ENCODE measurements around the gene LILRB4. TPM values are rescaled to one million over a fixed set of nuclear protein-coding genes. Genes with fewer than 3 reads are reported as not detected.
"Not testable (repeated sequence)": the region's sequence is repeated elsewhere in the genome, so short reads cannot be mapped to it uniquely, and the experiment has no call there.

The LILRB4 gene
- total and polyA plus RNA-seq, 10 donors: 11.2 to 40.3 (median 24.8) TPM

DNA sequence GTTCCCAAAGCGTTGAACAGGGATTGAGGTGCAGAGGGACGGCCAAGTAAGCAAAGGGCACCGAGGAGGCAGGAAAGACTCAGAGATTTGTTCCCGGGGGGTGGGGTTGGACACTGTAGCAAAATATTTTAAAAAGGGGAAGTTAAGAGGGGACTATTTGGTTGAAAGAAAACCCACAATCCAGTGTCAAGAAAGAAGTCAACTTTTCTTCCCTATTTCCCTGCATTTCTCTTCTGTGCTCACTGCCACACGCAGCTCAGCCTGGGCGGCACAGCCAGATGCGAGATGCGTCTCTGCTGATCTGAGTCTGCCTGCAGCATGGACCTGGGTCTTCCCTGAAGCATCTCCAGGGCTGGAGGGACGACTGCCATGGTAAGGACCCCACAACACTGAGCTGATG, 32.5 kb upstream of the LILRB4 start, which contains the start of gene LILRB1:
Gene LILRB1, plus strand, starts transcription at position 223 of the 400 bp plus-strand sequence. CDS start 590 bp downstream, outside the sequence.
- peak in 2 of 3 donors; percentile 40 to 46 for TF ChIP-seq POLR2AphosphoS5 (IDR thresholded peaks at IDR 0.05)
- WGBS, 5 donors: 19 to 32% (median 23%) methylated on average over 9 of the region's 9 CpGs
- intact Hi-C loops (cut with DNase I; ENCODE audit: low total_unique reads); H3K9me3 ChIP-seq: not testable (repeated sequence)
- DNase-seq: peak; percentile 45
- H3K4me1 ChIP-seq: peaks cover 0 to 66% (median 29%) of the 10 kb centered on the region in 6 donors
- H3K4me3 ChIP-seq: peak within 1 kb of the TSS in 6 of 8 donors; percentile 2 to 59 (median 30)
- H3K27ac ChIP-seq: peak within 1 kb of the TSS in 5 of 8 donors; percentile 18 to 83 (median 73)
- peaks cover 0 to 51% (median 7%) of the 10 kb centered on the region in 6 donors for H3K36me3 ChIP-seq
- peaks cover 0 to 26% (median 0%) of the 10 kb centered on the region in 7 donors for H3K27me3 ChIP-seq (replicated peaks in 1 of 7)

DNA sequence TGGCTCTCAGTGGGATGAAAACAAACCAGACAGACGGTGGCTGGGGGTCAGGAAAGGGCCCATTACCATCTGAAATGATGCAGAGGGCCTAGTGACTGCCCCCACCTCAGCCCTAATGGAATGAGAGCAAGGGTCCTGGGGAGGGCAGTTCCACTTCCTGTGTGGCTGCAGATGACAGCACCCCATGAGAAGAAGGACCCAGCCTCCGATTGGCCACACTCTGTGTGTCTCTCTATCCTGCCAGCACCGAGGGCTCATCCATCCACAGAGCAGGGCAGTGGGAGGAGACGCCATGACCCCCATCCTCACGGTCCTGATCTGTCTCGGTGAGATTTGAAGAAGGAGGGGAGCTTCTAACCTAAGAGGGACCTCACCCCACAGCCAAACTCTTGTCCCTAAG, 32.0 kb upstream of the LILRB4 start:
- Histone ChIP-seq H3K27me3 (replicated peaks in 1 of 7) (peaks cover 0 to 26% (median 0%) of the 10 kb centered on the region in 7 donors), H3K4me1 (peaks cover 0 to 62% (median 27%) of the 10 kb centered on the region in 6 donors), H3K27ac (peak overlapping the region in 5 of 8 donors; percentile 18 to 83 (median 73)), H3K36me3 (peaks cover 0 to 56% (median 7%) of the 10 kb centered on the region in 6 donors), H3K4me3 (peak overlapping the region in 6 of 8 donors; percentile 2 to 59 (median 30)), H3K9me3 (peaks cover 0 to 4% (median 0%) of the 10 kb centered on the region in 8 donors)
- no peak for DNase-seq
- TF ChIP-seq POLR2A (IDR thresholded peaks at IDR 0.05) (no peak), POLR2AphosphoS5 (IDR thresholded peaks at IDR 0.05) (peak in 1 of 3 donors; percentile 22)
- TF ChIP-seq, protein P1, sequence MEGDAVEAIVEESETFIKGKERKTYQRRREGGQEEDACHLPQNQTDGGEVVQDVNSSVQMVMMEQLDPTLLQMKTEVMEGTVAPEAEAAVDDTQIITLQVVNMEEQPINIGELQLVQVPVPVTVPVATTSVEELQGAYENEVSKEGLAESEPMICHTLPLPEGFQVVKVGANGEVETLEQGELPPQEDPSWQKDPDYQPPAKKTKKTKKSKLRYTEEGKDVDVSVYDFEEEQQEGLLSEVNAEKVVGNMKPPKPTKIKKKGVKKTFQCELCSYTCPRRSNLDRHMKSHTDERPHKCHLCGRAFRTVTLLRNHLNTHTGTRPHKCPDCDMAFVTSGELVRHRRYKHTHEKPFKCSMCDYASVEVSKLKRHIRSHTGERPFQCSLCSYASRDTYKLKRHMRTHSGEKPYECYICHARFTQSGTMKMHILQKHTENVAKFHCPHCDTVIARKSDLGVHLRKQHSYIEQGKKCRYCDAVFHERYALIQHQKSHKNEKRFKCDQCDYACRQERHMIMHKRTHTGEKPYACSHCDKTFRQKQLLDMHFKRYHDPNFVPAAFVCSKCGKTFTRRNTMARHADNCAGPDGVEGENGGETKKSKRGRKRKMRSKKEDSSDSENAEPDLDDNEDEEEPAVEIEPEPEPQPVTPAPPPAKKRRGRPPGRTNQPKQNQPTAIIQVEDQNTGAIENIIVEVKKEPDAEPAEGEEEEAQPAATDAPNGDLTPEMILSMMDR (IDR thresholded peaks at IDR 0.05 in 8 of 11, conservative IDR thresholded peaks at IDR 0.05 in 3 of 11): no peak
- intact Hi-C loops (cut with DNase I; ENCODE audit: low total_unique reads): no loop called here
- WGBS, 5 donors: 16 to 48% (median 39%) methylated on average over 3 to 6 of the region's 6 CpGs

DNA sequence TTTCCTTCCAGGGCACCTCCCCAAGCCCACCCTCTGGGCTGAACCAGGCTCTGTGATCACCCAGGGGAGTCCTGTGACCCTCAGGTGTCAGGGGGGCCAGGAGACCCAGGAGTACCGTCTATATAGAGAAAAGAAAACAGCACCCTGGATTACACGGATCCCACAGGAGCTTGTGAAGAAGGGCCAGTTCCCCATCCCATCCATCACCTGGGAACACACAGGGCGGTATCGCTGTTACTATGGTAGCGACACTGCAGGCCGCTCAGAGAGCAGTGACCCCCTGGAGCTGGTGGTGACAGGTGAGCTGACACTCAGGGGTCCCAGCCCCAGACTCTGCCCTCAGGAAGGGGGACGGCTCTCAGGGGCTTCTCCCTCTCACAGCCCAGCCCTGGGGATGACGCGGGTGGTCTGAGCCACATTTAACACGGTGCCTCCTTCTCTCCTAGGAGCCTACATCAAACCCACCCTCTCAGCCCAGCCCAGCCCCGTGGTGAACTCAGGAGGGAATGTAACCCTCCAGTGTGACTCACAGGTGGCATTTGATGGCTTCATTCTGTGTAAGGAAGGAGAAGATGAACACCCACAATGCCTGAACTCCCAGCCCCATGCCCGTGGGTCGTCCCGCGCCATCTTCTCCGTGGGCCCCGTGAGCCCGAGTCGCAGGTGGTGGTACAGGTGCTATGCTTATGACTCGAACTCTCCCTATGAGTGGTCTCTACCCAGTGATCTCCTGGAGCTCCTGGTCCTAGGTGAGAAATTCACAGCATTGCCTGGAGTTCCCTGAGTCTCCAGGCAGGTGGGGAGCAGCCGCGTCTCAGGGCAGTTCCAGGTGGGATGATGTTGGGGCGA, 31.1 kb upstream of the LILRB4 start:
- peaks cover 0 to 64% (median 7%) of the 10 kb centered on the region in 6 donors for H3K36me3 ChIP-seq
- intact Hi-C loops (cut with DNase I; ENCODE audit: low total_unique reads); H3K9me3 ChIP-seq; DNase-seq: not testable (repeated sequence)
- 72 to 84% (median 80%) methylated on average over 20 to 23 of the region's 23 CpGs for WGBS, 5 donors
- H3K27ac ChIP-seq: peak overlapping the region in 1 of 8 donors; percentile 83
- H3K4me3 ChIP-seq: peak overlapping the region in 1 of 8 donors; percentile 59
- H3K27me3 ChIP-seq (replicated peaks in 1 of 7): peaks cover 0 to 26% (median 0%) of the 10 kb centered on the region in 7 donors
- peaks cover 0 to 52% (median 26%) of the 10 kb centered on the region in 6 donors for H3K4me1 ChIP-seq

DNA sequence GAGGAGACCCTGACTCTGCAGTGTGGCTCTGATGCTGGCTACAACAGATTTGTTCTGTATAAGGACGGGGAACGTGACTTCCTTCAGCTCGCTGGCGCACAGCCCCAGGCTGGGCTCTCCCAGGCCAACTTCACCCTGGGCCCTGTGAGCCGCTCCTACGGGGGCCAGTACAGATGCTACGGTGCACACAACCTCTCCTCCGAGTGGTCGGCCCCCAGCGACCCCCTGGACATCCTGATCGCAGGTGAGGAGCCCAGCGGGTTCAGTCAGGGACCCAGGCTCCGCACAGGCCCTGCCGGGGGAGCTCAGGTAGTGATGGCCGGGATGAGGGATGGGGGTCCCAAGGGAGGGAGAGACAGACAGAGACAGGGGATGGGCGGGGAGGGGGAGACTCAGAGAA, 30.3 kb upstream of the LILRB4 start:
- H3K9me3 ChIP-seq; H3K4me3 ChIP-seq; DNase-seq; H3K27ac ChIP-seq; intact Hi-C loops (cut with DNase I; ENCODE audit: low total_unique reads): not testable (repeated sequence)
- peaks cover 0 to 61% (median 7%) of the 10 kb centered on the region in 6 donors for H3K36me3 ChIP-seq
- peaks cover 0 to 26% (median 0%) of the 10 kb centered on the region in 7 donors for H3K27me3 ChIP-seq (replicated peaks in 1 of 7)
- H3K4me1 ChIP-seq: peaks cover 0 to 45% (median 26%) of the 10 kb centered on the region in 6 donors
- 81 to 100% (median 85%) methylated on average over 5 to 16 of the region's 16 CpGs for WGBS, 5 donors

DNA sequence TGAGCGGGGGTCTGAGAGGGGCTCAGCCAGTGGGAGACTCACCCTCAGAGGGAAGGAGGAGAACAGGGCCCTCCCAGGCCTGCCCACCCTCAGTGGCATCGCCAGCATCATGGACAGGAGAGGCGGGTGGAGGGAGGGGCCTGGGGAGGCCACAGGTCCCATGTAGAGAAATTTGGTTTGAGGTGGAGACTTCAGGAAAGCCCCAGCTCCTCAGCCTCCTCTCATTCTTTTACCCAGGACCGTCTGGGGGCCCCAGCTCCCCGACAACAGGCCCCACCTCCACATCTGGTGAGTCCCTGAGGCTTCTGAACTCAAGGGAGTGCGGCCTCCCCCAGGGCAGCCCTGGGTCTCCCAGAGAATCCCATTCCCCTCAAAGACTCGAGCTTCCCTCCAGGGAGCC, 29.4 kb upstream of the LILRB4 start:
- H3K27ac ChIP-seq: no peak overlapping the region
- peaks cover 0 to 26% (median 0%) of the 10 kb centered on the region in 7 donors for H3K27me3 ChIP-seq (replicated peaks in 1 of 7)
- intact Hi-C loops (cut with DNase I; ENCODE audit: low total_unique reads): no loop called here
- H3K36me3 ChIP-seq: peaks cover 0 to 58% (median 7%) of the 10 kb centered on the region in 6 donors
- DNase-seq: no peak
- H3K4me3 ChIP-seq: no peak overlapping the region
- H3K4me1 ChIP-seq: peaks cover 0 to 36% (median 23%) of the 10 kb centered on the region in 6 donors
- no peaks in the 10 kb centered on the region for H3K9me3 ChIP-seq
- WGBS, 5 donors: 66 to 87% (median 68%) methylated on average over 4 to 7 of the region's 7 CpGs
- TF ChIP-seq, protein P1 (IDR thresholded peaks at IDR 0.05 in 8 of 11, conservative IDR thresholded peaks at IDR 0.05 in 3 of 11): no peak
- TF ChIP-seq POLR2A (IDR thresholded peaks at IDR 0.05): no peak
- no peak for TF ChIP-seq POLR2AphosphoS5 (IDR thresholded peaks at IDR 0.05)

All from spleen (tissue), 11 donors.